Suprapubic skin (tissue), 4 donors: ENCODE data around the gene GATAD1. TPM values are rescaled to one million over a fixed set of nuclear protein-coding genes. Genes with fewer than 3 reads are reported as not detected.
"Not testable (repeated sequence)": the region's sequence is repeated elsewhere in the genome, so short reads cannot be mapped to it uniquely, and the experiment has no call there.

Experiments
- DNase-seq, 2 donors: peaks; one replicate each; pipeline ENCODE4 v3.0.0-alpha.2; 2019; ENCODE audit warnings: low spot score in 2 of 2
- H3K27ac ChIP-seq: fragments of 200-600 bp; sonication (generic); one replicate; pipeline ENCODE4 v1.5.1; 2019
- H3K27me3 ChIP-seq: fragments of 200-600 bp; sonication (generic); one replicate; pipeline ENCODE4 v1.5.1; 2019
- H3K36me3 ChIP-seq: fragments of 200-600 bp; sonication (generic); one replicate; pipeline ENCODE4 v1.5.1; 2019
- H3K4me1 ChIP-seq: fragments of 200-600 bp; sonication (generic); one replicate; pipeline ENCODE4 v1.5.1; 2019
- H3K4me3 ChIP-seq: fragments of 200-600 bp; sonication (generic); one replicate; pipeline ENCODE4 v1.5.1; 2019; ENCODE audit warnings: mild to moderate bottlenecking
- H3K9me3 ChIP-seq: fragments of 200-600 bp; sonication (generic); one replicate; pipeline ENCODE4 v1.5.1; 2019
- EP300 ChIP-seq: sonication (generic); formaldehyde crosslinking; IDR thresholded peaks from one replicate; pipeline ENCODE4 v1.6.1; 2017; ENCODE audit warnings: antibody characterized with exemption
- POLR2A ChIP-seq, 2 donors: fragments of 450-650 bp; IDR thresholded peaks; one replicate each; pipeline ENCODE4 v1.6.1; 2017; ENCODE audit warnings: antibody characterized with exemption in 2 of 2, mild to moderate bottlenecking in 2 of 2, moderate library complexity in 2 of 2
- POLR2AphosphoS5 ChIP-seq, 3 donors: sonication (generic); formaldehyde crosslinking; IDR thresholded peaks; one replicate each; pipeline ENCODE4 v1.6.1; 2017; ENCODE audit warnings: antibody characterized with exemption in 3 of 3
- WGBS: methylation state at CpG from one replicate; pipeline ENCODE4 v1.1.5; 2018; 5-methylcytosine and 5-hydroxymethylcytosine counted together
- total RNA-seq, 4 donors: library from RNA; depleted of rRNA; stranded (reverse); fragments of >200 nt; gene quantifications; one replicate each; pipeline ENCODE4 v1.1.0, GENCODE V29; 2016
- TF ChIP-seq, protein P1 (sequence below), 2 donors: fragments of 200-600 bp in 1 of 2; fragments of 450-650 bp in 1 of 2; sonication (generic) in 1 of 2; IDR thresholded peaks; one replicate each; pipeline ENCODE4 v1.5.1; 2016 to 2019; ENCODE audit warnings: antibody characterized with exemption in 2 of 2, mild to moderate bottlenecking in 1 of 2, moderate library complexity in 1 of 2

GATAD1 gene
- total RNA-seq, 4 donors from 2014 or later, result 11.6 to 70.6 (median 17.8) TPM

DNA sequence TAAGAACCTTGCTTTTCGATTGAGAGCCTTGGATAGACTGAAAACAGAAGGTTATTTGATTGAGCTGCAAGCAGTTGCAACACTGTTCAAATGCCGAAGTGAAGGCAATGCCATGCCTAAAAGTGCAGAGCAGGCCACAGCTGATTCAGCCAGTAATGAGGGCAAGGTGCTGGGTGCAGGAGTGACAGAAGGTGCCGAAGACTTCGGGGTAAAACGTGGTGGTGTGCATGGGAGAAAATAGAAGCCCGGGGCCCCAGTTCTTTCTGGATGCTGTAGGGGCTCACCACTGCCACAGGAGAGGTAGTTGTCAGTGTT is 43.6 kb upstream of the GATAD1 start:
- WGBS, result 89% methylated on average over 6 of the region's 6 CpGs
- Histone ChIP-seq H3K36me3 (peaks cover 5% of the 10 kb centered on the region), H3K4me1 (peaks cover 11% of the 10 kb centered on the region), H3K27ac (peak overlapping the region; percentile 39), H3K27me3 (no peaks in the 10 kb centered on the region), H3K4me3 (no peak overlapping the region), H3K9me3 (no peaks in the 10 kb centered on the region)
- TF ChIP-seq POLR2AphosphoS5 (IDR thresholded peaks at IDR 0.05) (no peak), POLR2A (IDR thresholded peaks at IDR 0.05) (no peak), EP300 (no peak)
- TF ChIP-seq, protein P1, sequence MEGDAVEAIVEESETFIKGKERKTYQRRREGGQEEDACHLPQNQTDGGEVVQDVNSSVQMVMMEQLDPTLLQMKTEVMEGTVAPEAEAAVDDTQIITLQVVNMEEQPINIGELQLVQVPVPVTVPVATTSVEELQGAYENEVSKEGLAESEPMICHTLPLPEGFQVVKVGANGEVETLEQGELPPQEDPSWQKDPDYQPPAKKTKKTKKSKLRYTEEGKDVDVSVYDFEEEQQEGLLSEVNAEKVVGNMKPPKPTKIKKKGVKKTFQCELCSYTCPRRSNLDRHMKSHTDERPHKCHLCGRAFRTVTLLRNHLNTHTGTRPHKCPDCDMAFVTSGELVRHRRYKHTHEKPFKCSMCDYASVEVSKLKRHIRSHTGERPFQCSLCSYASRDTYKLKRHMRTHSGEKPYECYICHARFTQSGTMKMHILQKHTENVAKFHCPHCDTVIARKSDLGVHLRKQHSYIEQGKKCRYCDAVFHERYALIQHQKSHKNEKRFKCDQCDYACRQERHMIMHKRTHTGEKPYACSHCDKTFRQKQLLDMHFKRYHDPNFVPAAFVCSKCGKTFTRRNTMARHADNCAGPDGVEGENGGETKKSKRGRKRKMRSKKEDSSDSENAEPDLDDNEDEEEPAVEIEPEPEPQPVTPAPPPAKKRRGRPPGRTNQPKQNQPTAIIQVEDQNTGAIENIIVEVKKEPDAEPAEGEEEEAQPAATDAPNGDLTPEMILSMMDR (IDR thresholded peaks at IDR 0.05), result no peak
- DNase-seq, result no peak

DNA sequence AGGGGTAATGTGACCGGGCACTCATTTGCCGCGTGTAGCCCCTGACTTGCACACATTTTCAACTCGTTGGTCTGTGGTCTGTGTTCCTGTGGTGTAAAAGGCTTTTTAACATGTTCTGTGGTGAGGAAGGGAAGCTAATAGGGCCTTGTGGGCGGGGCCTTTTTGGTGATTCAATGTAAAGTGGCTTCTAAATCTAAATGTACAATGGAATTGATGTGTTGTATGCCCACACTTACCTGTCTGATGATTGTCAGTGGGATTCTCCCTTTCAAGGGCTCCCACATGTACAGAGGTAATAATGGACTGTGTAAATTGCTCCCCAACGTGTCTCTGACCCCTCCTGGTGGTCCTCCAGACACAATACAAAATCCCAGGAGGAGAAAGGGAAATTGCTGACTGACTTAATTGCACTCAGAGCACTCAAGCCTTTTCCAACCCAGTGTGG is 43.1 kb upstream of the GATAD1 start:
- H3K4me1 ChIP-seq, result peaks cover 11% of the 10 kb centered on the region
- H3K9me3 ChIP-seq, result no peaks in the 10 kb centered on the region
- H3K27me3 ChIP-seq, result no peaks in the 10 kb centered on the region
- H3K36me3 ChIP-seq, result no peaks in the 10 kb centered on the region
- TF ChIP-seq EP300, result no peak
- TF ChIP-seq POLR2A (IDR thresholded peaks at IDR 0.05), result no peak
- TF ChIP-seq, protein P1 (IDR thresholded peaks at IDR 0.05), result no peak
- H3K4me3 ChIP-seq, result no peak overlapping the region
- no peak overlapping the region for H3K27ac ChIP-seq
- 78% methylated on average over 6 of the region's 6 CpGs for WGBS
- DNase-seq, result no peak

DNA sequence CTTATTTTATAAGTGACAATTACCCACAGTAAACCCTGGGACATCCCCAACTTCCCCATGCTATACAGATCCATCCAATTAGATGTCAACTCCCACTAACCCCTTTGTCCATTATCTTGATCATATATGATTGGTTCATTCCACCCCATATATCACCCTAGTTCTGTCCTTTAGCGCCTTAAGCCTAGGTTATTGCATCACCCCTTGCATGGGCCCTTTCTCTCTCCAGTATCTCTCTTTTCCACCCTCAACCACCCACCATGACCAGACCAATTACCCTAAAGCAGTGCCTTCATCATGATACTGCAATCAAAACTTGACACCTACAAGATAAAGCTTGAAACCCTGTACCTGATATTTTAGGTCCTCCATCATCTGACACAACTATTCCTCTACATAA is 37.9 kb upstream of the GATAD1 start:
- peaks cover 7% of the 10 kb centered on the region for H3K27me3 ChIP-seq
- 89% methylated on average over 1 of the region's 1 CpG for WGBS
- H3K27ac ChIP-seq, result no peak overlapping the region
- no peaks in the 10 kb centered on the region for H3K9me3 ChIP-seq
- DNase-seq, result no peak
- H3K36me3 ChIP-seq, result no peaks in the 10 kb centered on the region
- H3K4me3 ChIP-seq, result no peak overlapping the region
- TF ChIP-seq POLR2A (IDR thresholded peaks at IDR 0.05) (no peak), POLR2AphosphoS5 (IDR thresholded peaks at IDR 0.05) (no peak), EP300 (no peak)
- TF ChIP-seq, protein P1 (IDR thresholded peaks at IDR 0.05), result no peak
- no peaks in the 10 kb centered on the region for H3K4me1 ChIP-seq

DNA sequence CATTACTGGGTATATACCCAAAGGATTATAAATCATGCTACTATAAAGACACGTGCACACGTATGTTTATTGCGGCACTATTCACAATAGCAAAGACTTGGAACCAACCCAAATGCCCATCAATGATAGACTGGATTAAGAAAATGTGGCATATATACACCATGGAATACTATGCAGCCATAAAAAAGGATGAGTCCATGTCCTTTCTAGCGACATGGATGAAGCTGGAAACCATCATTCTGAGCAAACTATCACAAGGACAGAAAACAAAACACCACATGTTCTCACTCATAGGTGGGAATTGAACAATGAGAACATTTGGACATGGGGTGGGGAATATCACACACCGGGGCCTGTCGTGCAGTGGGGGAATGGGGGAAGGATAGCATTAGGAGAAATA is 37.1 kb upstream of the GATAD1 start:
- 98% methylated on average over 6 of the region's 6 CpGs for WGBS
- H3K27me3 ChIP-seq, H3K4me3 ChIP-seq, H3K27ac ChIP-seq, H3K4me1 ChIP-seq, H3K36me3 ChIP-seq, DNase-seq, H3K9me3 ChIP-seq: not testable (repeated sequence)

DNA sequence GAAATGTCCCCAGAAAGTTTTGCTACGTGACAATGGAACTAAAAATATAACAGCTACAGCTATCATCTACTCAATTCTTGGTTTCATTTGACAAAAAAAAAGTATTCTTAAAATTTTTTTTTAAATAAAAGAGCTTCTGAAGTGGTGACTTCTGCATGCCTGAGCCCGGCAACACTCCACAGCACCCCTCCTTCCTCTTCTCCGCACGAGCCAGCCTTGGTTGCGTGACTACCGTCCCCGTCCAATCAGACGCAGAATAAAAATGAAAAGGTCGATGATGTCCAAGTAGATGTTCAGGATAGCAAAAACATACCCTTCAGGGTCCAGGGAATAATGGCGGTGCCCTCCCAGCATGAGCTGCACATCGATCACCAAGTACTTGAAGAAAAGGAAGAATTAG is 34.5 kb upstream of the GATAD1 start:
- WGBS, result 78% methylated on average over 11 of the region's 11 CpGs
- H3K36me3 ChIP-seq, result no peaks in the 10 kb centered on the region
- H3K9me3 ChIP-seq, result no peaks in the 10 kb centered on the region
- H3K27me3 ChIP-seq, result peaks cover 7% of the 10 kb centered on the region
- no peak overlapping the region for H3K27ac ChIP-seq
- TF ChIP-seq POLR2A (IDR thresholded peaks at IDR 0.05) (no peak), POLR2AphosphoS5 (IDR thresholded peaks at IDR 0.05) (no peak), EP300 (no peak)
- TF ChIP-seq, protein P1 (IDR thresholded peaks at IDR 0.05), result no peak
- no peak overlapping the region for H3K4me3 ChIP-seq
- no peak for DNase-seq
- no peaks in the 10 kb centered on the region for H3K4me1 ChIP-seq

DNA sequence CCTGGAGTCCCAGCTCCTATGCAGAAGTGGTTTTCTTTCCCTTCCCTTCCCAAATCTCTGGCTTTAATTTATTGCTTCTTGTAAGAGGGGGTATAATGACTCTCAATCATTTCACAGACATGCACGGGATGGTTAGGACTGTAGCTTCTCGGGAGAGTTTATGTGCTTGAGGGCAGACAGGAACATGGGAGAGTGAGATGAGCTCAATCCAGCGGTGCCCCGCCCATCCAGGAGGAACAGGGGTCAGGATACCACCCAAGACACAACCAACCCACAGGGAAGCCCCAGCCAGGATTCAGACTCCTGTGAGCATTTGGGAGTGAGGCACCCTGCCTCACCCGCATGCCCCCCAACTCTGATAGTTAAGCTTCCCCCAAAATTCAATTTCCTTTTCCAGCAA is 33.7 kb upstream of the GATAD1 start:
- WGBS, result 51% methylated on average over 5 of the region's 5 CpGs
- DNase-seq, result no peak
- TF ChIP-seq POLR2A (IDR thresholded peaks at IDR 0.05) (no peak), POLR2AphosphoS5 (IDR thresholded peaks at IDR 0.05) (no peak), EP300 (no peak)
- TF ChIP-seq, protein P1 (IDR thresholded peaks at IDR 0.05), result no peak
- no peaks in the 10 kb centered on the region for H3K4me1 ChIP-seq
- no peak overlapping the region for H3K27ac ChIP-seq
- H3K27me3 ChIP-seq, result peaks cover 7% of the 10 kb centered on the region
- H3K9me3 ChIP-seq, result no peaks in the 10 kb centered on the region
- H3K36me3 ChIP-seq, result no peaks in the 10 kb centered on the region
- H3K4me3 ChIP-seq, result no peak overlapping the region
